Measurements from ENCODE around the gene CSNK1G2. TPM values are rescaled to one million over a fixed set of nuclear protein-coding genes. Genes with fewer than 3 reads are reported as not detected.

CSNK1G2 gene
- total RNA-seq, 3 donors from 2014 or later: 31.5 to 76.7 (median 68.2) TPM

GRCh38 chr19:1906985-1907562 lies 33.9 kb upstream of the CSNK1G2 start:
- no peaks in the 10 kb centered on the region for H3K36me3 ChIP-seq
- intact Hi-C loops (cut with DNase I; ENCODE audit: low total_unique reads): loop anchor here (10.0 kb wide), 1 partner anchor 188 kb away; the partner anchor contains the start of genes IZUMO4 and MOB3A
- H3K9me3 ChIP-seq: no peaks in the 10 kb centered on the region
- H3K4me1 ChIP-seq: peaks cover 11 to 13% of the 10 kb centered on the region in 2 donors
- H3K27me3 ChIP-seq: no peaks in the 10 kb centered on the region
- peak overlapping the region; percentile 93 to 94 for H3K27ac ChIP-seq
- no peak for DNase-seq (ENCODE audit: low spot score in 2 of 2)
- H3K4me3 ChIP-seq: peak overlapping the region in 1 of 3 donors; percentile 52
- TF ChIP-seq POLR2AphosphoS5 (IDR thresholded peaks at IDR 0.05): no peak
- no peak for TF ChIP-seq CTCF (IDR thresholded peaks at IDR 0.05)
- no peak for TF ChIP-seq POLR2A (IDR thresholded peaks at IDR 0.05)

GRCh38 chr19:1907563-1908363 lies 33.2 kb upstream of the CSNK1G2 start:
- DNase-seq (ENCODE audit: low spot score in 2 of 2): peak in 1 of 2 donors; percentile 52
- Histone ChIP-seq H3K4me3 (peak overlapping the region in 2 of 3 donors; percentile 32 to 52), H3K27me3 (no peaks in the 10 kb centered on the region), H3K36me3 (no peaks in the 10 kb centered on the region), H3K9me3 (no peaks in the 10 kb centered on the region), H3K27ac (peak overlapping the region; percentile 93 to 94), H3K4me1 (peaks cover 11 to 13% of the 10 kb centered on the region in 2 donors)
- intact Hi-C loops (cut with DNase I; ENCODE audit: low total_unique reads): loop anchor here (10.0 kb wide), 1 partner anchor 187 kb away; the partner anchor contains the start of genes IZUMO4 and MOB3A
- TF ChIP-seq POLR2A (IDR thresholded peaks at IDR 0.05): no peak
- peak in 1 of 3 donors; percentile 41 for TF ChIP-seq POLR2AphosphoS5 (IDR thresholded peaks at IDR 0.05)

GRCh38 chr19:1908364-1908678 lies 32.7 kb upstream of the CSNK1G2 start:
- Histone ChIP-seq H3K27me3 (no peaks in the 10 kb centered on the region), H3K4me3 (peak overlapping the region in 2 of 3 donors; percentile 32 to 52), H3K36me3 (no peaks in the 10 kb centered on the region), H3K27ac (peak overlapping the region; percentile 93 to 94), H3K4me1 (peaks cover 11 to 13% of the 10 kb centered on the region in 2 donors), H3K9me3 (no peaks in the 10 kb centered on the region)
- intact Hi-C loops (cut with DNase I; ENCODE audit: low total_unique reads): loop anchor here (10.0 kb wide), 1 partner anchor 186 kb away; the partner anchor contains the start of genes IZUMO4 and MOB3A
- TF ChIP-seq CTCF (IDR thresholded peaks at IDR 0.05): no peak
- TF ChIP-seq POLR2A (IDR thresholded peaks at IDR 0.05): no peak
- TF ChIP-seq POLR2AphosphoS5 (IDR thresholded peaks at IDR 0.05): no peak
- no peak for DNase-seq (ENCODE audit: low spot score in 2 of 2)

GRCh38 chr19:1909761-1910080 lies 31.3 kb upstream of the CSNK1G2 start:
- Histone ChIP-seq H3K36me3 (no peaks in the 10 kb centered on the region), H3K27ac (peak overlapping the region; percentile 81 to 93), H3K27me3 (no peaks in the 10 kb centered on the region), H3K4me1 (peaks cover 13 to 18% of the 10 kb centered on the region in 2 donors), H3K9me3 (no peaks in the 10 kb centered on the region), H3K4me3 (peak overlapping the region in 1 of 3 donors; percentile 30)
- no peak for TF ChIP-seq CTCF (IDR thresholded peaks at IDR 0.05)
- no peak for TF ChIP-seq POLR2AphosphoS5 (IDR thresholded peaks at IDR 0.05)
- TF ChIP-seq POLR2A (IDR thresholded peaks at IDR 0.05): no peak
- DNase-seq (ENCODE audit: low spot score in 2 of 2): no peak
- intact Hi-C loops (cut with DNase I; ENCODE audit: low total_unique reads): loop anchor here (10.0 kb wide), 1 partner anchor 185 kb away; the partner anchor contains the start of genes IZUMO4 and MOB3A

- Histone ChIP-seq H3K27me3 (no peaks in the 10 kb centered on the region), H3K4me3 (peak overlapping the region in 1 of 3 donors; percentile 30), H3K9me3 (no peaks in the 10 kb centered on the region), H3K36me3 (no peaks in the 10 kb centered on the region), H3K4me1 (peaks cover 13 to 18% of the 10 kb centered on the region in 2 donors), H3K27ac (peak overlapping the region; percentile 81 to 93)
- TF ChIP-seq POLR2A (IDR thresholded peaks at IDR 0.05) (no peak), POLR2AphosphoS5 (IDR thresholded peaks at IDR 0.05) (no peak), CTCF (IDR thresholded peaks at IDR 0.05) (no peak)
- DNase-seq (ENCODE audit: low spot score in 2 of 2): no peak
- intact Hi-C loops (cut with DNase I; ENCODE audit: low total_unique reads): no loop called here
Observed at GRCh38 chr19:1910177-1910576, 30.8 kb upstream of the CSNK1G2 start.
